ENCODE measurements around the gene DUS4L. TPM values are rescaled to one million over a fixed set of nuclear protein-coding genes. Genes with fewer than 3 reads are reported as not detected.

The DUS4L gene
- total RNA-seq, 1 experiment from 2014 or later: 12.6 TPM

DNA sequence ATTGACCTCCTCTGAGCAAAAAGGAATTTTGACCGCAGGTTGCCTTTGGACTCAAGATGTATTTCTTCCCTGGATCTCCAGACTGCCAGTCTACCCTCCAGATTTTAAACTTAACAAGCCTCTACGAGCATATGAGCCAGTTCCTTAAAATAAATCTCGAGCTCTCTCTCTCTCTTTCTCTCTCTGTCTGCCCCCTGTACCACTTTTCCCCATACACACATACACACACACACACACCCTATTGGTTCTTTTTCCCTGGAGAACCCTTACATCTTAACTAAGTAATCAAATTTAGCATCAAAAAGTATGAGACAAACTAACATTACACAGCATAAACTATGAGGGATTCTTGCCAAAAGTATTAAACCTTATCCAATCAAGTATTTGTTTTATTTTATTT lies 27.6 kb downstream of the DUS4L start:
- H3K9me3 ChIP-seq (ENCODE audit: low read depth, low read length, poor library complexity, severe bottlenecking): no peaks in the 10 kb centered on the region
- H3K4me1 ChIP-seq (ENCODE audit: insufficient read depth, low read length, poor library complexity, severe bottlenecking): no peaks in the 10 kb centered on the region
- CTCF ChIA-PET: no interaction called here
- intact Hi-C loops (cut with micrococcal nuclease; ENCODE audit: unreplicated experiment): no loop called here
- H3K27ac ChIP-seq (ENCODE audit: low read depth, low read length, poor library complexity, severe bottlenecking): no peak overlapping the region
- POLR2A ChIA-PET (ENCODE audit: low non-redundant PET): no interaction called here
- DNase-seq (ENCODE audit: low spot score): no peak
- no peak for TF ChIP-seq EZH2 (IDR thresholded peaks at IDR 0.05; ENCODE audit: borderline replicate concordance, low read depth, low read length, poor library complexity, severe bottlenecking)
- TF ChIP-seq, protein P1, sequence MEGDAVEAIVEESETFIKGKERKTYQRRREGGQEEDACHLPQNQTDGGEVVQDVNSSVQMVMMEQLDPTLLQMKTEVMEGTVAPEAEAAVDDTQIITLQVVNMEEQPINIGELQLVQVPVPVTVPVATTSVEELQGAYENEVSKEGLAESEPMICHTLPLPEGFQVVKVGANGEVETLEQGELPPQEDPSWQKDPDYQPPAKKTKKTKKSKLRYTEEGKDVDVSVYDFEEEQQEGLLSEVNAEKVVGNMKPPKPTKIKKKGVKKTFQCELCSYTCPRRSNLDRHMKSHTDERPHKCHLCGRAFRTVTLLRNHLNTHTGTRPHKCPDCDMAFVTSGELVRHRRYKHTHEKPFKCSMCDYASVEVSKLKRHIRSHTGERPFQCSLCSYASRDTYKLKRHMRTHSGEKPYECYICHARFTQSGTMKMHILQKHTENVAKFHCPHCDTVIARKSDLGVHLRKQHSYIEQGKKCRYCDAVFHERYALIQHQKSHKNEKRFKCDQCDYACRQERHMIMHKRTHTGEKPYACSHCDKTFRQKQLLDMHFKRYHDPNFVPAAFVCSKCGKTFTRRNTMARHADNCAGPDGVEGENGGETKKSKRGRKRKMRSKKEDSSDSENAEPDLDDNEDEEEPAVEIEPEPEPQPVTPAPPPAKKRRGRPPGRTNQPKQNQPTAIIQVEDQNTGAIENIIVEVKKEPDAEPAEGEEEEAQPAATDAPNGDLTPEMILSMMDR (conservative IDR thresholded peaks at IDR 0.05; ENCODE audit: low read depth, low read length): no peak
- no peaks in the 10 kb centered on the region for H3K27me3 ChIP-seq (replicated peaks; ENCODE audit: insufficient read depth, low read depth, low read length, poor library complexity)
- no peaks in the 10 kb centered on the region for H3K36me3 ChIP-seq (ENCODE audit: insufficient read depth, low read length, poor library complexity, severe bottlenecking)
- BruUV-seq (replicated peaks): no TSS peak
- no peak overlapping the region for H3K4me3 ChIP-seq (ENCODE audit: low read depth, low read length, poor library complexity, severe bottlenecking)

DNA sequence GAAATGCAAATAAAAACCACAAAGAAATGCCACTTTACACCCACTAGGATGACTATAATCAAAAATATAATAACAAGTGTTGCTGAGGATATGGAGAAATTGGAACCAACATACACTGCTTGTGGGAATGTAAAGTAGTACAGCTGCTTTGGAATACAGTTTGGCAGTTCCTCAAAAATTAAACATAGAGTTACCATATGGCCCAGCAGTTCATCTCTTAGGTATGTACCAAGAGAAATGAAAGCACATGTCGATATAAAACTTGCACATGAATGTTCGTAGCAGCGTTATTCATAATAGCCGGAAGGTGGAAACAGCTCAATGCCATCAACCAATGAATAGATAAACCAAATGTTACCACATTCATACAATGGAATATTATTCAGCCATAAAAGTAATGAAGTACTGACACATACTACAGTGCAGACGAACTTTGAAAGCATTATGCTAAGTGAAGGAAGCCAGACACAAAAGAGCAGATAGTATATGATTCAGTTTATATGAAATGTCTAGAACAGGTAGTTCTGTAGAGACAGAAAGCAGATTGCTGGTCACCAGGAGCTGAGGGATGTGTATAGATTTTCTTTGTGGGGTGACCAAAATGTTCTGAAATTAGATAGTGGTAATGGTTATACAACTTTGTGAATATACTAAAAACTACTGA lies 28.7 kb downstream of the DUS4L start:
- Histone ChIP-seq H3K27me3 (replicated peaks; ENCODE audit: insufficient read depth, low read depth, low read length, poor library complexity) (no peaks in the 10 kb centered on the region), H3K4me3 (ENCODE audit: low read depth, low read length, poor library complexity, severe bottlenecking) (no peak overlapping the region), H3K4me1 (ENCODE audit: insufficient read depth, low read length, poor library complexity, severe bottlenecking) (no peaks in the 10 kb centered on the region), H3K36me3 (ENCODE audit: insufficient read depth, low read length, poor library complexity, severe bottlenecking) (no peaks in the 10 kb centered on the region), H3K27ac (ENCODE audit: low read depth, low read length, poor library complexity, severe bottlenecking) (no peak overlapping the region), H3K9me3 (ENCODE audit: low read depth, low read length, poor library complexity, severe bottlenecking) (no peaks in the 10 kb centered on the region)
- POLR2A ChIA-PET (ENCODE audit: low non-redundant PET): no interaction called here
- intact Hi-C loops (cut with micrococcal nuclease; ENCODE audit: unreplicated experiment): no loop called here
- DNase-seq (ENCODE audit: low spot score): no peak
- BruUV-seq (replicated peaks): no TSS peak
- CTCF ChIA-PET: no interaction called here
- TF ChIP-seq, protein P1 (conservative IDR thresholded peaks at IDR 0.05; ENCODE audit: low read depth, low read length): no peak
- TF ChIP-seq EZH2 (IDR thresholded peaks at IDR 0.05; ENCODE audit: borderline replicate concordance, low read depth, low read length, poor library complexity, severe bottlenecking): no peak

DNA sequence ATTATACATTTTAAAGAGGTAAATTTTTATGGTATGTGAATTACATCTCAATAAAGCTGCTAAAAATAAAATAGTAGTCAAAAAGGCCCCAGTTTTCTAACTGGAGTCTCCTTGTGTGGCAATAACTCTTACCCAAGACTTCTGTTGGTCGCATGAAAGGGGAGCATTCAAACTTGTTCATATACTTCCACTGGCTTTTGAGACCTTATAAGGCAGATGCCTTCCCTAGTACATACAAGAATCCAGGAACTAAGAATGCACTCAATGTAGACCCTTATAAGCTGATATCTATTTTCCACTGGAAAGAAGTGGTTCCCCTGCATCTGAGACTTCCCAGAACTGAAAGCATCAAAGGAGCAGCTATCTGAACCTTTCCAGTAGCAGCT lies 29.2 kb downstream of the DUS4L start:
- no TSS peak for BruUV-seq (replicated peaks)
- TF ChIP-seq, protein P1 (conservative IDR thresholded peaks at IDR 0.05; ENCODE audit: low read depth, low read length): no peak
- TF ChIP-seq EZH2 (IDR thresholded peaks at IDR 0.05; ENCODE audit: borderline replicate concordance, low read depth, low read length, poor library complexity, severe bottlenecking): no peak
- ChIA-PET CTCF (no interaction called here), POLR2A (ENCODE audit: low non-redundant PET) (no interaction called here)
- Histone ChIP-seq H3K9me3 (ENCODE audit: low read depth, low read length, poor library complexity, severe bottlenecking) (no peaks in the 10 kb centered on the region), H3K4me3 (ENCODE audit: low read depth, low read length, poor library complexity, severe bottlenecking) (no peak overlapping the region), H3K27me3 (replicated peaks; ENCODE audit: insufficient read depth, low read depth, low read length, poor library complexity) (no peaks in the 10 kb centered on the region), H3K36me3 (ENCODE audit: insufficient read depth, low read length, poor library complexity, severe bottlenecking) (no peaks in the 10 kb centered on the region), H3K4me1 (ENCODE audit: insufficient read depth, low read length, poor library complexity, severe bottlenecking) (no peaks in the 10 kb centered on the region), H3K27ac (ENCODE audit: low read depth, low read length, poor library complexity, severe bottlenecking) (no peak overlapping the region)
- intact Hi-C loops (cut with micrococcal nuclease; ENCODE audit: unreplicated experiment): no loop called here
- DNase-seq (ENCODE audit: low spot score): no peak
